ENCODE results near the gene CCSER2. TPM values are rescaled to one million over a fixed set of nuclear protein-coding genes. Genes with fewer than 3 reads are reported as not detected.
A peak's percentile ranks its signal among the peaks of the same experiment; 100 is the strongest.
"Not testable (repeated sequence)": the region's sequence is repeated elsewhere in the genome, so short reads cannot be mapped to it uniquely, and the experiment has no call there.

CCSER2 gene, protein sequence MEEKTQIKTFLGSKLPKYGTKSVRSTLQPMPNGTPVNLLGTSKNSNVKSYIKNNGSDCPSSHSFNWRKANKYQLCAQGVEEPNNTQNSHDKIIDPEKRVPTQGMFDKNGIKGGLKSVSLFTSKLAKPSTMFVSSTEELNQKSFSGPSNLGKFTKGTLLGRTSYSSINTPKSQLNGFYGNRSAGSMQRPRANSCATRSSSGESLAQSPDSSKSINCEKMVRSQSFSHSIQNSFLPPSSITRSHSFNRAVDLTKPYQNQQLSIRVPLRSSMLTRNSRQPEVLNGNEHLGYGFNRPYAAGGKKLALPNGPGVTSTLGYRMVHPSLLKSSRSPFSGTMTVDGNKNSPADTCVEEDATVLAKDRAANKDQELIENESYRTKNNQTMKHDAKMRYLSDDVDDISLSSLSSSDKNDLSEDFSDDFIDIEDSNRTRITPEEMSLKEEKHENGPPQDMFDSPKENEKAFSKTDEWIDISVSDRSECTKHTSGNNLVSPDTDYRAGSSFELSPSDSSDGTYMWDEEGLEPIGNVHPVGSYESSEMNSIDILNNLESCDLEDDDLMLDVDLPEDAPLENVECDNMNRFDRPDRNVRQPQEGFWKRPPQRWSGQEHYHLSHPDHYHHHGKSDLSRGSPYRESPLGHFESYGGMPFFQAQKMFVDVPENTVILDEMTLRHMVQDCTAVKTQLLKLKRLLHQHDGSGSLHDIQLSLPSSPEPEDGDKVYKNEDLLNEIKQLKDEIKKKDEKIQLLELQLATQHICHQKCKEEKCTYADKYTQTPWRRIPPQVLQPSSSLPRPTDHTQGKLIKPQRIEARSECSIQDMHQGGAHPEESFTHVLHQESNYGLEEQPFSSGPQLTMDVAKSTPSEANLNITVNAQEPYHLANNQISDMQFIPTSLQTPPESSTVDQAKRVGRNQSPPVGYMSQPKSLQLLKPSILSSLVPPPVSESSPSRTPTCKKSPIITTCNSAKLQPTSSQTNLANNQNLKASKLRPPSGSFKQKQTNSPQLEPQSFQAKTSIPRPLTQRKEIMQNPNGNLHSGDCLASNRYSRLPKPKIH
- 10 to 100 TPM; 30.9 to 34.3 (median 31.6) TPM for polyA plus RNA-seq (ENCODE audit: insufficient read length in 3 of 3)

- DNase-seq (ENCODE audit: low read depth in 3 of 3, low spot score in 2 of 3) = peak; percentile 8 to 79 (median 74)
Measured at GRCh38 chr10:84328418-84329195, at the start of gene CCSER2. Gene CCSER2, plus strand, starts transcription at chr10:84328589. Its CDS starts 42,464 bp downstream, at chr10:84371053.

DNA sequence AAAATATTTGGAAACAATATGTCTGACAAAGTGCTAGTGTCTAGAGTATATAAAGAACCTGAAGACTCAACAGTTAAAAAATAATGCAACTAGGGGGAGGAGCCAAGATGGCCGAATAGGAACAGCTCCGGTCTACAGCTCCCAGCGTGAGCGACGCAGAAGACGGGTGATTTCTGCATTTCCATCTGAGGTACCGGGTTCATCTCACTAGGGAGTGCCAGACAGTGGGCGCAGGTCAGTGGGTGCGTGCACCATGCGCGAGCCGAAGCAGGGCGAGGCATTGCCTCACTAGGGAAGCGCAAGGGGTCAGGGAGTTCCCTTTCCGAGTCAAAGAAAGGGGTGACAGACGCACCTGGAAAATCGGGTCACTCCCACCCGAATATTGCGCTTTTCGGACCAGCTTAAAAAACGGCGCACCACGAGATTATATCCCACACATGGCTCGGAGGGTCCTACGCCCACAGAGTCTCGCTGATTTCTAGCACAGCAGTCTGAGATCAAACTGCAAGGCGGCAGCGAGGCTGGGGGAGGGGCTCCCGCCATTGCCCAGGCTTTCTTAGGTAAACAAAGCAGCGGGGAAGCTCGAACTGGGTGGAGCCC, 48.4 kb upstream of the CCSER2 start:
- DNase-seq (ENCODE audit: low read depth in 3 of 3, low spot score in 2 of 3) = not testable (repeated sequence)

- DNase-seq (ENCODE audit: low read depth in 3 of 3, low spot score in 2 of 3) = no peak
Measured at GRCh38 chr10:84286695-84287094, 41.7 kb upstream of the CCSER2 start.

DNA sequence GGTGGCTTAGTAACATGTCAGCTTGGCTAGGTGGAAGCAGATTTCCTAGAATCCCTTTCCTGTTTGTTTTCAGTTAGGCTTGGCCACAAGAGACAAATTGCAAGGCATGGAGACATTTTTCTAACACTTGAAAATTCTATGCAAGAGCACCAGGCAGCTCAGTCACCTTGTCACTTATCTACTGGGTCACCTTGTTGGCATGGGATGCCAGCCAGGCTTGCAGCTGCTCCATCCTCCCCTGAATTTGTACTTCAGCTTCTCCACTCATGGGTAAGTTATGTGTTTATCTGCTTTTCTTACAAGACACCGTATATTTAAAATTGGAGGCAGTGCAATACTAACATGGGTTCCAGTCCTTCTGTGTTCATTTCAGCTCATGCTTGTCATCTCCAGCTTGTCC, 40.2 kb upstream of the CCSER2 start:
- DNase-seq (ENCODE audit: low read depth in 3 of 3, low spot score in 2 of 3) = no peak

- no peak for DNase-seq (ENCODE audit: low read depth in 3 of 3, low spot score in 2 of 3)
Measured at GRCh38 chr10:84289521-84290200, 38.7 kb upstream of the CCSER2 start.

GRCh38 chr10:84290235-84290634, 38.2 kb upstream of the CCSER2 start:
- no peak for DNase-seq (ENCODE audit: low read depth in 3 of 3, low spot score in 2 of 3)

DNA sequence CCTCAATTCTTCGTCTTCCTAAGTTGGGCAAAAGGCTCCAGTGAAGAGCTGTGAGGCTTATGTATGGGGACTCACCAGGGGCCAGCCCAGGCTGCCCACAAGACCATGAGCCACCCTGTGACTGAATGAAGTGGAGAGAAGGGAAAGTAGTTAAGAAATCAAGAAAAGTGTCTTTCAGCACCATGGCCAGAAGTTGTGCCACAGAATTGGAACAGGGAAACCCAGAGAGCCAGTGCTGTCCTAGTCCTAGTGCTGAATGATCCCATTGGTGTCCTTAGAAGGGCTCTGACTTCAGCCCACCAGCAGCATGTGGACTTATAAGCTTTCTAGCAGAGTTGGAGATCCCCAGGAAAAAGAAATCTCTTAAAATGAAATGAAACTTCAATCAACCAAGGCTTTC, 37.0 kb upstream of the CCSER2 start:
- peak; percentile 18 to 65 (median 36) for DNase-seq (ENCODE audit: low read depth in 3 of 3, low spot score in 2 of 3)

- no peak for DNase-seq (ENCODE audit: low read depth in 3 of 3, low spot score in 2 of 3)
Measured at GRCh38 chr10:84292502-84292901, 35.9 kb upstream of the CCSER2 start.

DNA sequence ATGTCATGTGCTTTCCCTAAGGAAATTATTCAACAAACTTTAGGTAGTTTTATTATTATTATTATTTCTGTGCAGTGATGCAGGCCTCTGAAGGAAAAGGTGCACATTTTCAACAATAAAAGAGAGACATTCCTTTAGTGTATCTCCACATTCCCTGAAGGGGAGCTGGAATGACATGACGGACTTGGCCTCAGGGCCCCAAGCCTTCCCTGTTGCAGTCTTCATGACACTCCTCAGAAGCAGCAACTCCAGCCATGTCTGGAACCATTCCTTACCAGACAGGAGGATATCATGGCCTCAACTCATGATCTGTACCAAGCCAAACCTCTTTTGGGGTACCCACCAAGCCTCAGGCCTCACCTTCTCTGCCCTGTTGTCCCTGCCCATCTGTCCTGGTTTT, 35.2 kb upstream of the CCSER2 start:
- no peak for DNase-seq (ENCODE audit: low read depth in 3 of 3, low spot score in 2 of 3)

DNA sequence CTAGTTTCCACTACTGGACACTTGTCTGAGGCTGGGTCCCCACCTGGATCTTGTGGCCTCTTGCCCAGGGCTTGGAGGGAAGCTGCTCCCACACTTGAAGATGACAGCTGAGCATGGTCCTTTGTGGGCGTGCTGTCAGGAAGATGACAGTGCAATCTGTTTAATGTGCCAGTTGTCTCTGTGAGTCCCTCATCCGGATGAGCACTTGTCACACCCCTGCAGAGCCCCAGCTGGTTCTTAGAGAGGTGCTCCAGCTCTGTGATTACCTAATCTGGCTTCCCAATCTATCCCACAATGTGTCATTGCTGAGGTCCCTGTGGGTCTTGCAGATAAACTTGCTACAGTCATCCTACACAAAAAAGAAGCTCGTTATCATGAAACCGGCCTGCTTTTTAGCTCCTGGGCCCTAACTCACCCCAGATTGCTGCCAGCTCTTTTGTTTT, 34.8 kb upstream of the CCSER2 start:
- no peak for DNase-seq (ENCODE audit: low read depth in 3 of 3, low spot score in 2 of 3)

GRCh38 chr10:84294766-84295447, 33.5 kb upstream of the CCSER2 start:
- DNase-seq (ENCODE audit: low read depth in 3 of 3, low spot score in 2 of 3) = no peak

GRCh38 chr10:84296091-84296981, 32.1 kb upstream of the CCSER2 start:
- DNase-seq (ENCODE audit: low read depth in 3 of 3, low spot score in 2 of 3) = no peak

DNA sequence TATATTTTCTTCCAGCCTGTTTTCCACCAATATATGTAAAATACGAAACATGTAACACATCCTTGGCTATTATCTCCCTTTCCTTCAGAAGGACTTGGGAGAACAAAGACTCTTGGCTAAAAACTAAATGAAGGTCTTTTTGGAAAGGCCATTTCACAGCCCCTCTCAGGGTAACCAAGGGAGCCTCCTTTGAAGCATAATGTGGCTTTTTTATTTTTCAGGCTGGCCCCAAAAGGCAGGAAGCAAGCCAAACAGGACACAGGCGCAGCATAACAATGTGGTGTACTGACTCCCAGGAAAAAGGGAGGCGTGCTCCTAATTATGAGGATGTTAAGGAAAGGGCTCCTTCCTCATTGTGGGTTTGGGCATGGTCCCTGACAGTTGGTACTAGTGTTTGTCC, 30.3 kb upstream of the CCSER2 start:
- no peak for DNase-seq (ENCODE audit: low read depth in 3 of 3, low spot score in 2 of 3)

- no peak for DNase-seq (ENCODE audit: low read depth in 3 of 3, low spot score in 2 of 3)
Measured at GRCh38 chr10:84302223-84302622, 26.2 kb upstream of the CCSER2 start.

DNA sequence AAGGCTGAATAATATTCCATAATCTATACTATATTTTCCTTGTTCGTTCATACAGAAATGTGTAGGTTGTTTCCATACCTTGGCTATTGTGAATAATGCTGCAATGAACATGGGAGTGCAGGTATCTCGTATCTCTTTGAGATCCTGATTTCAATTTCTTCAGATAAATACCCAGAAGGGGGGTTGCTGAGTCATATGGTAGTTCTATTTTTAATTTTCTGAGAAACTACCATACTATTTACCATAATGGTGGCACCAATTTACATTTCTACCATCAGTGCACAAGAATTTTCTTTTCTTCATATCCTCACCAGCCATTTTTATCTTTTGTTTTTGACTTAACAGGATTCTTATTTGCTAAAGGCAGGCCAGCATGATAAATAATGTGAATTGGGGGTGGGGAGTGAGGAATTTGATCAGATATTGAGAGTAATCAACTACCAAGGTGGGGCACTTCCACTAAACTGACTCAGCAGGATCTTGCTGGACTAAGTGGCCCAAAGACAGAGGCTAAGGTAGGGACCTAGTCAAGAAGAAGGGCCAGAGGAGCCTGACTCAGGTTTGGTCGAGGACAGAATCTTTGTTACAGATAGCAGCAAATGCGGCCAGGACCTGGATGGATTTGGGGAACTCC, 21.5 kb upstream of the CCSER2 start:
- no peak for DNase-seq (ENCODE audit: low read depth in 3 of 3, low spot score in 2 of 3)

GRCh38 chr10:84308021-84308420, 20.4 kb upstream of the CCSER2 start:
- DNase-seq (ENCODE audit: low read depth in 3 of 3, low spot score in 2 of 3) = no peak
